Measurements from ENCODE around the gene SH3D21.

The SH3D21 gene

DNA sequence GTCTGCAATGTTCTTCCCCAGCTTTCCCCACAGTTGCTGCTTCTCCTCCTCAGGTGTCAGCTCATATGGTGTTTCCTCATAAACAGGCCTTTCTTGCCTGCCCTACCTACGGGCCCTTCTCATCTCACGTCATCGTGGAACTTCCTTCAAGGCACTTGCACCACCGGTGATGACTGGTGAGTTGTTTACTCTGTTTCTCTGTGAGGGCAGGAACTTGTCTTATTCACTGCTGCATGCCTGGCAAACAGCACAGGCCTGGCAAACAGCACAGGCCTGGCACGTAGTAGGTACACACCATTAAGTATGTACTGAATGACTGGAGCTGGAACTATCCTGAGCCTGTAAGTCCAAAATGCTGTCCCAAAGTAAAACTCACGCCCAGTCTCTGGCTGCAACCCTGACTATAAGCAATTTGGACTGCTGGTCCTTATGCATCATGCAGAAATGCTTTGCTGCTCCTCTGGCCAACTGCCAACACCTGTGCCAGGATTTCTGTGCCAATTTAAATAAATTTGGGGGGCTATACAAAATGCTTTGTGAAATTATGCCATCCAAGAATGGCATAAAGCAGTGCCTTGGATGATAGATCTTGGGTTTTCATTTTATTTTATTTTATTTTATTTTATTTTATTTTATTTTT is 53.9 kb downstream of the SH3D21 start:
- DNase-seq: peak; percentile 23

DNA sequence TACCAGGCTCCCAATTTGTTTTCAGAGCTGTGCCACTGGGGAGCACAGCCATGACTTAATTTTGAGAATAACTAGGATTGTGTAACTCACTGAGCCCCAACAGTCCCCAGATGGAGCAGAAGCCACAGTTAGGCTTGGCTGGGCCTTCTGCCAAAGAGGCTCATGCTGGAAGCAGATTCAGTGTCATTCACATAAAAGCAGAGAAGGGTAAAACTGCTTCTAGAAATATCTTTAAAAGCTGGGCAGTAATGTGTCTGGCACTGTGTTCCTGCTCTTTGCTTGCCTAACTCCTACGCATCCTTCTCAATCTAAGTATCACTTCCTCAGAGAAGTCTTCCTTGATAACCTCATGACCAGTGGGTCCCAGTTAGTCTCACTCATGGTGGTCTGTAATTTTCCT is 59.2 kb downstream of the SH3D21 start:
- DNase-seq: no peak

DNA sequence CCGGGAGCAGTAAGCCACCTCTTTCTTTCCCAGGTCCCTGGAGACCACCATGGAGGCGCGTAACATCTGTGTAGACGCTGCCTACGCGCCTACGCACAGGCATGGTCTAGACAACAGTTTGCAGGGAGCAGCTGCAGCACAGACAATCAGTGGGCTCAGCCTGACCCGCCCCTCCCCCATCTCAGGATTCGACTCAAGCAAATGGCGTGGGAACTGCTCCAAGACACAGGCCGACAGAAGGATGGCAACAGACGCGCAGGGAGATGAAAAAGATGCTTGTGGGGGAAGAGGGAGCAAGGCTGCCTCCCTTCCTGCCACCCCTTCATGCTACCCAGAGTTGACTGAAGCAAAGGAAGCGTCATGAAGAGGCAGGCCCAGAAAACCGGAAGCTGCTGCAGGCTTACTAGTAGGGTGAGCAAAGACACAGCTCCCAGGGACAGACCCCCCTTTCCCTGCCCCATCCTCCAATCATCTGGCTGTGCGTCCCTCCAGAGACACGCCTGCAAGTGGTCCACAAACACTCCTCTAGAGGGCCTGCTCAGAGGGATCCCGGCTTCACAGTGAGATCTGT is 60.0 kb downstream of the SH3D21 start:
- peak; percentile 45 for DNase-seq

DNA sequence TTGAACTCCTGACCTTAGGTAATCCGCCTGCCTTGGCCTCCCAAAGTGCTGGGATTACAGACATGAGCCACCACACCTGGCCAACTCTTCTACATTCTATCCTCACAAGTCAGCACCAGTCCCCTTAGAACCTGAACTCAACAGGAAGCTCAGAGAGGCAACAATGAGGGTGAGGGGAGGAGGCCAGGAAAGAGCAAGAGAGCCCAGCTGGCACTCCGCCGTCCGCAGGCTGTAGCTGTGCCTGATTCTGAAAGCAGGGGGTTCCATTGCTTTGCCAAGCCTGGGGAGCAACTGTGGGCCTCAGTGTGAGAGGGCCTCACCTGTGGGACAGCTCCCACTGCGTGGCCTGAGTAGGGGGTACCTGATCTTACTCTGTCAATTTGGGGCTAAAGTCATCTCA is 60.9 kb downstream of the SH3D21 start:
- no peak for DNase-seq

DNA sequence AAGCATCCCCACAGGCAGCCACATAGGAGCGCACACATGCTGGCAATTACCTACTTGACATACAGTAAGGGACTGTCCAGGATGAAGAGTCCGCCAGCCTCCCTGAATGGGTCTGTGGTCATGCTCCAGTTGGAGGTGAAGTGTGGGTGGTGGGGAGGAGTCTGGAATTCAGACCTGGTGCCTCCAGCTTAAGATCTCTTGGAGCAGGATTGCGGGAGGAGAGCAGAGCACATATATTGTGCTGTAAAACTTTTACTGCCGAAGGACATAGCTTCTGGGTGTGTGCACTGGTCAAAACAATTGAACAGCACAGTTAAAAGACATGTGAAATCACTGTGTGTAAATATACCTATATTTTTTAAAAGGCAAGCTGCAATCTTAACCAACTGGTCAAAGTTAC is 61.6 kb downstream of the SH3D21 start:
- DNase-seq: no peak

DNA sequence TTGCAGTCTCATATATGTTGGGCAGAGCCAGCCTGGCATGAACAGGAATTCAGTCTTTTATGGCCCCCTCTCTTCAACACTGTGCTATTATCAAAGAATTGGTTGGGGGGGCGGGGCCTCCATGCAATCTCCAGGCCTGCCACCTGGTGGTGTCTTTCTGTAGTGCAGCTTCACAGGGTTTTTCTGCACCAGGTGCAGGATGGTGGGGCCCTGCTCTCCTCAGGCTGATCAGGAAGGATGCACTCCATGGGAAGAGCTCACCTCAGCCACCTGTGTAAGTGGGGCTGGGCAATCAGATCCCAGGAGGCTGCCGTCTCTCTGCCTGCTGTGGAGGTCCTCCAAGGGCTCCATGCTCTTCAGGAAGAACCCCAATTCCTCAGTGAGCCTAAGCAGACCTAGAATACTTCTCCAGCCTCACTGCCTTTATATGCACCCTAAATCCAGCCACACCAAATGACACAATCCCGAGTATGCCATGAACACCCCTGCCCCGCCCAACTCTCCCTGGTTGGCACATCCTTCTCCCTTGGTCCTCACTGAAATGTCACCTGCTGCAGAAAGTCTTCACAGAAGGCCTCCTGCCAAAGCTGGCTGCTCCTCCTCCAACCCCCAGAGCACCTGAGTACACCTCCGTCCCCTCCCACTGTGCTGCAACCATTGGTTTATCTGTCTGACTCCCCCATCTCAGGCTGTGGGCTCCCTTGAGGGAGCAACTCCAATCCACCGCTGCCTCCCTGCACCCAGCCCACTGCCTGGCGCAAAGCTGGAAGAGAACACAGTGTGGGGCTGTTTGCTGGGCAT is 63.1 kb downstream of the SH3D21 start:
- peak; percentile 75 for DNase-seq
